ENCODE measurements around the gene FFAR1. TPM values are rescaled to one million over a fixed set of nuclear protein-coding genes. Genes with fewer than 3 reads are reported as not detected.

FFAR1 gene
- total RNA-seq, 1 donor from 2014 or later = not detected

- Histone ChIP-seq H3K4me3 (ENCODE audit: low read length in 3 of 3) (no peak overlapping the region), H3K36me3 (ENCODE audit: control insufficient read depth in 3 of 3, insufficient read depth in 3 of 3, low read length in 3 of 3) (no peaks in the 10 kb centered on the region)
These were observed 9.8 kb upstream of the FFAR1 start for GRCh38 chr19:35337984-35338296.

GRCh38 chr19:35340431-35340830 lies 7.3 kb upstream of the FFAR1 start:
- H3K27ac ChIP-seq (ENCODE audit: low read depth, low read length) = no peak overlapping the region
- peaks cover 10 to 15% (median 11%) of the 10 kb centered on the region in 3 donors for H3K27me3 ChIP-seq (ENCODE audit: control insufficient read depth in 3 of 3, insufficient read depth in 3 of 3, low read length in 3 of 3)
- H3K36me3 ChIP-seq (ENCODE audit: control insufficient read depth in 3 of 3, insufficient read depth in 3 of 3, low read length in 3 of 3) = no peaks in the 10 kb centered on the region
- no peak overlapping the region for H3K9ac ChIP-seq (ENCODE audit: low read depth in 1 of 3, low read length in 3 of 3)
- no peaks in the 10 kb centered on the region for H3K4me1 ChIP-seq (ENCODE audit: control insufficient read depth in 3 of 3, insufficient read depth in 3 of 3, low read length in 3 of 3)
- H3K4me3 ChIP-seq (ENCODE audit: low read length in 3 of 3) = no peak overlapping the region
- H3K9me3 ChIP-seq (ENCODE audit: control insufficient read depth in 3 of 3, low read length in 3 of 3) = no peaks in the 10 kb centered on the region

More at GRCh38 chr19:35337984-35338296, 9.8 kb upstream of the FFAR1 start:
- Histone ChIP-seq H3K9me3 (ENCODE audit: control insufficient read depth in 3 of 3, low read length in 3 of 3) (no peaks in the 10 kb centered on the region), H3K9ac (ENCODE audit: low read depth in 1 of 3, low read length in 3 of 3) (no peak overlapping the region), H3K27me3 (ENCODE audit: control insufficient read depth in 3 of 3, insufficient read depth in 3 of 3, low read length in 3 of 3) (peaks cover 13 to 21% (median 14%) of the 10 kb centered on the region in 3 donors), H3K27ac (ENCODE audit: low read depth, low read length) (no peak overlapping the region), H3K4me1 (ENCODE audit: control insufficient read depth in 3 of 3, insufficient read depth in 3 of 3, low read length in 3 of 3) (no peaks in the 10 kb centered on the region)

- H3K4me3 ChIP-seq (ENCODE audit: low read length in 3 of 3) = no peak overlapping the region
- peaks cover 14 to 20% (median 17%) of the 10 kb centered on the region in 3 donors for H3K27me3 ChIP-seq (ENCODE audit: control insufficient read depth in 3 of 3, insufficient read depth in 3 of 3, low read length in 3 of 3)
- H3K9me3 ChIP-seq (ENCODE audit: control insufficient read depth in 3 of 3, low read length in 3 of 3) = no peaks in the 10 kb centered on the region
- H3K9ac ChIP-seq (ENCODE audit: low read depth in 1 of 3, low read length in 3 of 3) = no peak overlapping the region
- no peaks in the 10 kb centered on the region for H3K4me1 ChIP-seq (ENCODE audit: control insufficient read depth in 3 of 3, insufficient read depth in 3 of 3, low read length in 3 of 3)
- H3K36me3 ChIP-seq (ENCODE audit: control insufficient read depth in 3 of 3, insufficient read depth in 3 of 3, low read length in 3 of 3) = no peaks in the 10 kb centered on the region
- H3K27ac ChIP-seq (ENCODE audit: low read depth, low read length) = no peak overlapping the region
These were observed 6.7 kb upstream of the FFAR1 start for GRCh38 chr19:35341006-35341405.

- H3K9ac ChIP-seq (ENCODE audit: low read depth in 1 of 3, low read length in 3 of 3) = no peak overlapping the region
- no peak overlapping the region for H3K27ac ChIP-seq (ENCODE audit: low read depth, low read length)
- H3K4me3 ChIP-seq (ENCODE audit: low read length in 3 of 3) = no peak overlapping the region
- peaks cover 14 to 26% (median 21%) of the 10 kb centered on the region in 3 donors for H3K27me3 ChIP-seq (ENCODE audit: control insufficient read depth in 3 of 3, insufficient read depth in 3 of 3, low read length in 3 of 3)
- H3K9me3 ChIP-seq (ENCODE audit: control insufficient read depth in 3 of 3, low read length in 3 of 3) = no peaks in the 10 kb centered on the region
- no peaks in the 10 kb centered on the region for H3K4me1 ChIP-seq (ENCODE audit: control insufficient read depth in 3 of 3, insufficient read depth in 3 of 3, low read length in 3 of 3)
- no peaks in the 10 kb centered on the region for H3K36me3 ChIP-seq (ENCODE audit: control insufficient read depth in 3 of 3, insufficient read depth in 3 of 3, low read length in 3 of 3)
These were observed 6.0 kb upstream of the FFAR1 start for GRCh38 chr19:35341565-35342225.

GRCh38 chr19:35342430-35342829 lies 5.3 kb upstream of the FFAR1 start:
- peaks cover 14 to 26% (median 23%) of the 10 kb centered on the region in 3 donors for H3K27me3 ChIP-seq (ENCODE audit: control insufficient read depth in 3 of 3, insufficient read depth in 3 of 3, low read length in 3 of 3)
- H3K36me3 ChIP-seq (ENCODE audit: control insufficient read depth in 3 of 3, insufficient read depth in 3 of 3, low read length in 3 of 3) = no peaks in the 10 kb centered on the region
- no peak overlapping the region for H3K27ac ChIP-seq (ENCODE audit: low read depth, low read length)
- H3K4me1 ChIP-seq (ENCODE audit: control insufficient read depth in 3 of 3, insufficient read depth in 3 of 3, low read length in 3 of 3) = no peaks in the 10 kb centered on the region
- H3K4me3 ChIP-seq (ENCODE audit: low read length in 3 of 3) = no peak overlapping the region
- no peak overlapping the region for H3K9ac ChIP-seq (ENCODE audit: low read depth in 1 of 3, low read length in 3 of 3)
- H3K9me3 ChIP-seq (ENCODE audit: control insufficient read depth in 3 of 3, low read length in 3 of 3) = no peaks in the 10 kb centered on the region

GRCh38 chr19:35344511-35345031 lies 3.1 kb upstream of the FFAR1 start:
- peaks cover 0 to 3% (median 0%) of the 10 kb centered on the region in 3 donors for H3K4me1 ChIP-seq (ENCODE audit: control insufficient read depth in 3 of 3, insufficient read depth in 3 of 3, low read length in 3 of 3)
- H3K36me3 ChIP-seq (ENCODE audit: control insufficient read depth in 3 of 3, insufficient read depth in 3 of 3, low read length in 3 of 3) = no peaks in the 10 kb centered on the region
- H3K9ac ChIP-seq (ENCODE audit: low read depth in 1 of 3, low read length in 3 of 3) = no peak overlapping the region
- peaks cover 14 to 37% (median 25%) of the 10 kb centered on the region in 3 donors for H3K27me3 ChIP-seq (ENCODE audit: control insufficient read depth in 3 of 3, insufficient read depth in 3 of 3, low read length in 3 of 3)
- H3K27ac ChIP-seq (ENCODE audit: low read depth, low read length) = no peak overlapping the region
- no peak overlapping the region for H3K4me3 ChIP-seq (ENCODE audit: low read length in 3 of 3)
- H3K9me3 ChIP-seq (ENCODE audit: control insufficient read depth in 3 of 3, low read length in 3 of 3) = no peaks in the 10 kb centered on the region

- Histone ChIP-seq H3K27me3 (ENCODE audit: control insufficient read depth in 3 of 3, insufficient read depth in 3 of 3, low read length in 3 of 3) (peaks cover 14 to 37% (median 31%) of the 10 kb centered on the region in 3 donors), H3K9ac (ENCODE audit: low read depth in 1 of 3, low read length in 3 of 3) (no peak overlapping the region), H3K4me1 (ENCODE audit: control insufficient read depth in 3 of 3, insufficient read depth in 3 of 3, low read length in 3 of 3) (peaks cover 0 to 3% (median 0%) of the 10 kb centered on the region in 3 donors), H3K4me3 (ENCODE audit: low read length in 3 of 3) (no peak overlapping the region), H3K27ac (ENCODE audit: low read depth, low read length) (no peak overlapping the region), H3K9me3 (ENCODE audit: control insufficient read depth in 3 of 3, low read length in 3 of 3) (no peaks in the 10 kb centered on the region), H3K36me3 (ENCODE audit: control insufficient read depth in 3 of 3, insufficient read depth in 3 of 3, low read length in 3 of 3) (no peaks in the 10 kb centered on the region)
These were observed 2.0 kb upstream of the FFAR1 start for GRCh38 chr19:35345671-35346111.

- Histone ChIP-seq H3K27ac (ENCODE audit: low read depth, low read length) (no peak overlapping the region), H3K4me1 (ENCODE audit: control insufficient read depth in 3 of 3, insufficient read depth in 3 of 3, low read length in 3 of 3) (peaks cover 0 to 3% (median 0%) of the 10 kb centered on the region in 3 donors), H3K9ac (ENCODE audit: low read depth in 1 of 3, low read length in 3 of 3) (no peak overlapping the region), H3K36me3 (ENCODE audit: control insufficient read depth in 3 of 3, insufficient read depth in 3 of 3, low read length in 3 of 3) (no peaks in the 10 kb centered on the region), H3K9me3 (ENCODE audit: control insufficient read depth in 3 of 3, low read length in 3 of 3) (no peaks in the 10 kb centered on the region), H3K27me3 (ENCODE audit: control insufficient read depth in 3 of 3, insufficient read depth in 3 of 3, low read length in 3 of 3) (peaks cover 14 to 37% (median 31%) of the 10 kb centered on the region in 3 donors), H3K4me3 (ENCODE audit: low read length in 3 of 3) (no peak overlapping the region)
These were observed 1.3 kb upstream of the FFAR1 start for GRCh38 chr19:35346193-35347052.

GRCh38 chr19:35347930-35348298 lies 212 bp downstream of the FFAR1 start:
- no peaks in the 10 kb centered on the region for H3K36me3 ChIP-seq (ENCODE audit: control insufficient read depth in 3 of 3, insufficient read depth in 3 of 3, low read length in 3 of 3)
- no peak overlapping the region for H3K27ac ChIP-seq (ENCODE audit: low read depth, low read length)
- no peaks in the 10 kb centered on the region for H3K9me3 ChIP-seq (ENCODE audit: control insufficient read depth in 3 of 3, low read length in 3 of 3)
- no peak overlapping the region for H3K9ac ChIP-seq (ENCODE audit: low read depth in 1 of 3, low read length in 3 of 3)
- peaks cover 0 to 3% (median 0%) of the 10 kb centered on the region in 3 donors for H3K4me1 ChIP-seq (ENCODE audit: control insufficient read depth in 3 of 3, insufficient read depth in 3 of 3, low read length in 3 of 3)
- peaks cover 15 to 44% (median 43%) of the 10 kb centered on the region in 3 donors for H3K27me3 ChIP-seq (ENCODE audit: control insufficient read depth in 3 of 3, insufficient read depth in 3 of 3, low read length in 3 of 3)
- H3K4me3 ChIP-seq (ENCODE audit: low read length in 3 of 3) = no peak overlapping the region

Measured in skeletal muscle tissue (tissue), 4 donors.